Testis (tissue), 3 donors: Measurements from ENCODE around the gene GPX7. TPM values are rescaled to one million over a fixed set of nuclear protein-coding genes. Genes with fewer than 3 reads are reported as not detected.

Source experiments
- DNase-seq: peaks from one replicate; pipeline ENCODE4 v3.0.0-alpha.2; 2019
- H3K27ac ChIP-seq, 2 donors: fragments of 200-600 bp; sonication (generic); one replicate each; pipeline ENCODE4 v1.5.1; 2019
- H3K27me3 ChIP-seq: fragments of 200-600 bp; sonication (generic); one replicate; pipeline ENCODE4 v1.5.1; 2019
- H3K36me3 ChIP-seq: fragments of 200-600 bp; sonication (generic); one replicate; pipeline ENCODE4 v1.5.1; 2017; ENCODE audit warnings: low read depth; ENCODE audit errors: missing control alignments
- H3K4me1 ChIP-seq: fragments of 200-600 bp; sonication (generic); one replicate; pipeline ENCODE4 v1.5.1; 2019
- H3K4me3 ChIP-seq, 2 donors: fragments of 200-600 bp; sonication (generic); one replicate each; pipeline ENCODE4 v1.5.1; 2017 to 2019
- H3K9me3 ChIP-seq: fragments of 200-600 bp; sonication (generic); one replicate; pipeline ENCODE4 v1.5.1; 2017
- POLR2A ChIP-seq: fragments of 450-650 bp; IDR thresholded peaks from one replicate; pipeline ENCODE4 v1.6.1; 2017; ENCODE audit warnings: antibody characterized with exemption, mild to moderate bottlenecking, moderate library complexity
- WGBS, 2 donors: methylation state at CpG; one replicate each; pipeline ENCODE4 v1.1.5; 2018; 5-methylcytosine and 5-hydroxymethylcytosine counted together
- intact Hi-C: fragments of 100-400 bp; cut with DNase I; formaldehyde crosslinking; loops from one replicate; pipeline ENCODE4 v1.15.1; 2023; ENCODE audit warnings: low total_unique reads
- polyA plus RNA-seq: library from polyadenylated mRNA; stranded (reverse); fragments of 350-450 nt; fragmentation: Illumina TruSeq; extraction: RNeasy Lipid Tissue Mini Kit (QIAGEN cat#74804); gene quantifications from one replicate; pipeline ENCODE4 v1.2.3, GENCODE V29; 2014; ENCODE audit warnings: low read depth, low replicate concordance; ENCODE audit not compliant: insufficient read depth
- total RNA-seq, 2 donors: library from RNA; depleted of rRNA; stranded (reverse); fragments of >200 nt; gene quantifications; one replicate each; pipeline ENCODE4 v1.2.3, GENCODE V29; 2016
- TF ChIP-seq, protein P1 (sequence below), 3 experiments: fragments of 450-650 bp in 2 of 3; fragments of 200-600 bp in 1 of 3; sonication (generic) in 1 of 3; IDR thresholded peaks; one replicate each; pipeline ENCODE4 v1.5.1; 2016 to 2019; ENCODE audit warnings: antibody characterized with exemption in 3 of 3, mild to moderate bottlenecking in 2 of 3, moderate library complexity in 1 of 3

GPX7 gene
- total and polyA plus RNA-seq, 3 donors from 2014 or later, result 14.5 to 26.6 (median 23.2) TPM

GRCh38 chr1:52615489-52616042 lies 13.4 kb downstream of the GPX7 start:
- Histone ChIP-seq H3K27me3 (no peaks in the 10 kb centered on the region), H3K36me3 (no peaks in the 10 kb centered on the region), H3K9me3 (no peaks in the 10 kb centered on the region), H3K4me3 (no peak overlapping the region), H3K27ac (no peak overlapping the region), H3K4me1 (no peaks in the 10 kb centered on the region)
- 74 to 83% methylated on average over 5 of the region's 5 CpGs for WGBS, 2 donors
- DNase-seq, result no peak
- intact Hi-C loops, result no loop called here
- TF ChIP-seq POLR2A, result no peak
- TF ChIP-seq, protein P1, sequence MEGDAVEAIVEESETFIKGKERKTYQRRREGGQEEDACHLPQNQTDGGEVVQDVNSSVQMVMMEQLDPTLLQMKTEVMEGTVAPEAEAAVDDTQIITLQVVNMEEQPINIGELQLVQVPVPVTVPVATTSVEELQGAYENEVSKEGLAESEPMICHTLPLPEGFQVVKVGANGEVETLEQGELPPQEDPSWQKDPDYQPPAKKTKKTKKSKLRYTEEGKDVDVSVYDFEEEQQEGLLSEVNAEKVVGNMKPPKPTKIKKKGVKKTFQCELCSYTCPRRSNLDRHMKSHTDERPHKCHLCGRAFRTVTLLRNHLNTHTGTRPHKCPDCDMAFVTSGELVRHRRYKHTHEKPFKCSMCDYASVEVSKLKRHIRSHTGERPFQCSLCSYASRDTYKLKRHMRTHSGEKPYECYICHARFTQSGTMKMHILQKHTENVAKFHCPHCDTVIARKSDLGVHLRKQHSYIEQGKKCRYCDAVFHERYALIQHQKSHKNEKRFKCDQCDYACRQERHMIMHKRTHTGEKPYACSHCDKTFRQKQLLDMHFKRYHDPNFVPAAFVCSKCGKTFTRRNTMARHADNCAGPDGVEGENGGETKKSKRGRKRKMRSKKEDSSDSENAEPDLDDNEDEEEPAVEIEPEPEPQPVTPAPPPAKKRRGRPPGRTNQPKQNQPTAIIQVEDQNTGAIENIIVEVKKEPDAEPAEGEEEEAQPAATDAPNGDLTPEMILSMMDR (IDR thresholded peaks at IDR 0.05), result no peak

- H3K27me3 ChIP-seq, result no peaks in the 10 kb centered on the region
- no peak for TF ChIP-seq POLR2A
- TF ChIP-seq, protein P1 (IDR thresholded peaks at IDR 0.05), result no peak
- H3K4me1 ChIP-seq, result no peaks in the 10 kb centered on the region
- no peak overlapping the region for H3K27ac ChIP-seq
- WGBS, 2 donors, result 100% methylated on average over 2 of the region's 2 CpGs
- intact Hi-C loops, result no loop called here
- no peak for DNase-seq
- H3K36me3 ChIP-seq, result no peaks in the 10 kb centered on the region
- no peak overlapping the region for H3K4me3 ChIP-seq
- H3K9me3 ChIP-seq, result no peaks in the 10 kb centered on the region
Observed at GRCh38 chr1:52621950-52622349, 19.8 kb downstream of the GPX7 start.

DNA sequence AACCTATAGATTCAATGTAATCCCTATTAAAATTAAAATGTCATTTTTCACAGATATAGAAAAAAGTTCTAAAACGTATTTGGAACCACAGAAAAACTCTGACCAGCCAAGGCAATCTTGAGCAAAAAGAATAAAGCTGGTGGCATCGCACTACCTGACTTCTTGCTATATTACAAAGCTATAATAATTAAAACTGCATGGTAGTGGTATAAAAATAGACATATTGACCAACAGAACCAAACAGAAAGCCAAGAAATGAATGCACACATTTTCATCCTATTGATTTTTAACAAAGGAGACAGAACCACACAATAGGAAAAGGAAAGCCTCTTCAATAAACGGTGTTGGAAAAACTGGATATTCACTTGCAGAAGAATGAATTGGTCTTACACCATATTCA lies 21.6 kb downstream of the GPX7 start:
- H3K4me3 ChIP-seq, result no peak overlapping the region
- WGBS, 2 donors, result 90 to 94% methylated on average over 3 of the region's 3 CpGs
- TF ChIP-seq POLR2A, result no peak
- TF ChIP-seq, protein P1 (IDR thresholded peaks at IDR 0.05), result no peak
- no peak overlapping the region for H3K27ac ChIP-seq
- no peaks in the 10 kb centered on the region for H3K4me1 ChIP-seq
- H3K9me3 ChIP-seq, result no peaks in the 10 kb centered on the region
- intact Hi-C loops, result no loop called here
- no peak for DNase-seq
- H3K36me3 ChIP-seq, result no peaks in the 10 kb centered on the region
- H3K27me3 ChIP-seq, result no peaks in the 10 kb centered on the region

DNA sequence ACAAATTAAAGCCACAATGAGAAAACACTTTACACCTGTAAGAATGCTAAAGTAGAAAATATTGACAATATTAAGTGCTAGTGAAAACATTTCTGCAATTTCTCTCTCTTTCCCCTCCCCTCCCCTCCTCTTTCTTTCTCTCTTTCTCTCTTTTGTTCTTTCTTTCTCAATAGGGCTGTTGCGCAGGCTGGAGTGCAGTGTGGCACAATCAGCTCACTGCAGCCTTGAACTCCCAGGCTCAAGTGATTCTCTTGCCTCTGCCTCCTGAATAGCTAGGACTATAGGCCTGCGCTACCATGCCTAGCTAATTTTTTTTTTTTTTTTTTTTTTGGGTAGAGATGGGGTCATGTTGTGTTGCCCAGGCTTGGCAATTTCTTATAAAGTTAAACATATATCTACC lies 24.9 kb downstream of the GPX7 start:
- TF ChIP-seq, protein P1 (IDR thresholded peaks at IDR 0.05), result no peak
- TF ChIP-seq POLR2A, result no peak
- H3K4me3 ChIP-seq, result no peak overlapping the region
- no peaks in the 10 kb centered on the region for H3K36me3 ChIP-seq
- H3K27me3 ChIP-seq, result no peaks in the 10 kb centered on the region
- peaks cover 10% of the 10 kb centered on the region for H3K4me1 ChIP-seq
- H3K27ac ChIP-seq, result no peak overlapping the region
- DNase-seq, result no peak
- no peaks in the 10 kb centered on the region for H3K9me3 ChIP-seq
- WGBS, 2 donors, result 72 to 85% methylated on average over 2 of the region's 2 CpGs
- intact Hi-C loops, result no loop called here

- no peak for TF ChIP-seq POLR2A
- TF ChIP-seq, protein P1 (IDR thresholded peaks at IDR 0.05), result no peak
- Histone ChIP-seq H3K27ac (no peak overlapping the region), H3K4me3 (no peak overlapping the region), H3K36me3 (no peaks in the 10 kb centered on the region), H3K4me1 (peaks cover 13% of the 10 kb centered on the region), H3K27me3 (no peaks in the 10 kb centered on the region), H3K9me3 (no peaks in the 10 kb centered on the region)
- no peak for DNase-seq
- 50 to 55% methylated on average over 8 of the region's 8 CpGs for WGBS, 2 donors
- intact Hi-C loops, result no loop called here
Observed at GRCh38 chr1:52628614-52629324, 26.6 kb downstream of the GPX7 start.
